HG03045 (cell line): ENCODE results near the gene RAP1A.
"Not testable (repeated sequence)": the region's sequence is repeated elsewhere in the genome, so short reads cannot be mapped to it uniquely, and the experiment has no call there.

Experiments used
- ATAC-seq: cut with Tn5 transposase; IDR thresholded peaks from one replicate; pipeline ENCODE4 v1.9.1; 2021; ENCODE audit warnings: mild to moderate bottlenecking, moderate library complexity; ENCODE audit not compliant: unreplicated experiment

Gene RAP1A

GRCh38 chr1:111597426-111597825, 22.2 kb upstream of the RAP1A start:
- ATAC-seq, result no peak

- no peak for ATAC-seq
Observed at GRCh38 chr1:111598544-111598943, 21.0 kb upstream of the RAP1A start.

GRCh38 chr1:111599781-111600693, 19.6 kb upstream of the RAP1A start:
- ATAC-seq, result no peak

- ATAC-seq, result peak; percentile 65
Observed at GRCh38 chr1:111600886-111601386, 18.7 kb upstream of the RAP1A start.

GRCh38 chr1:111602302-111602701, 17.3 kb upstream of the RAP1A start:
- no peak for ATAC-seq

GRCh38 chr1:111602974-111603373, 16.6 kb upstream of the RAP1A start:
- no peak for ATAC-seq

- ATAC-seq, result no peak
Observed at GRCh38 chr1:111603979-111604378, 15.6 kb upstream of the RAP1A start.

GRCh38 chr1:111604931-111605330, 14.7 kb upstream of the RAP1A start:
- no peak for ATAC-seq

- ATAC-seq, result no peak
Observed at GRCh38 chr1:111605576-111605975, 14.0 kb upstream of the RAP1A start.

GRCh38 chr1:111606457-111607215, 13.0 kb upstream of the RAP1A start:
- ATAC-seq, result not testable (repeated sequence)

- not testable (repeated sequence) for ATAC-seq
Observed at GRCh38 chr1:111608528-111608927, 11.1 kb upstream of the RAP1A start.

- ATAC-seq, result no peak
Observed at GRCh38 chr1:111611986-111612385, 7.6 kb upstream of the RAP1A start.

GRCh38 chr1:111615870-111616715, 3.5 kb upstream of the RAP1A start:
- peak; percentile 46 for ATAC-seq

- no peak for ATAC-seq
Observed at GRCh38 chr1:111618081-111618480, 1.5 kb upstream of the RAP1A start.

GRCh38 chr1:111618961-111619634, 491 bp upstream of the RAP1A start:
- peak; percentile 2 for ATAC-seq

- no peak for ATAC-seq
Observed at GRCh38 chr1:111620441-111620971, 917 bp downstream of the RAP1A start.

GRCh38 chr1:111621050-111621449, 1.5 kb downstream of the RAP1A start:
- no peak for ATAC-seq

- ATAC-seq, result no peak
Observed at GRCh38 chr1:111622166-111622565, 2.6 kb downstream of the RAP1A start.

GRCh38 chr1:111624382-111624781, 4.8 kb downstream of the RAP1A start:
- no peak for ATAC-seq

- no peak for ATAC-seq
Observed at GRCh38 chr1:111625276-111625675, 5.7 kb downstream of the RAP1A start.
